HG03159 (cell line): ENCODE measurements around the gene CAMTA1.

Experiments
- ATAC-seq: cut with Tn5 transposase; IDR thresholded peaks from one replicate; pipeline ENCODE4 v1.9.1; 2021; ENCODE audit warnings: mild to moderate bottlenecking, moderate library complexity; ENCODE audit not compliant: unreplicated experiment

The CAMTA1 gene

GRCh38 chr1:7015022-7015421 lies 229.8 kb downstream of the CAMTA1 start:
- ATAC-seq = no peak

- ATAC-seq = no peak
Observed at GRCh38 chr1:7018351-7018750, 233.1 kb downstream of the CAMTA1 start.

- no peak for ATAC-seq
Observed at GRCh38 chr1:7018826-7019225, 233.6 kb downstream of the CAMTA1 start.

- no peak for ATAC-seq
Observed at GRCh38 chr1:7019510-7019909, 234.3 kb downstream of the CAMTA1 start.

GRCh38 chr1:7022058-7022457 lies 236.8 kb downstream of the CAMTA1 start:
- ATAC-seq = no peak

- ATAC-seq = no peak
Observed at GRCh38 chr1:7025013-7025412, 239.8 kb downstream of the CAMTA1 start.

- ATAC-seq = no peak
Observed at GRCh38 chr1:7026169-7026568, 240.9 kb downstream of the CAMTA1 start.

- ATAC-seq = no peak
Observed at GRCh38 chr1:7032992-7033391, 247.7 kb downstream of the CAMTA1 start.

GRCh38 chr1:7036386-7036785 lies 251.1 kb downstream of the CAMTA1 start:
- ATAC-seq = no peak

GRCh38 chr1:7039590-7040220 lies 254.5 kb downstream of the CAMTA1 start:
- no peak for ATAC-seq

- no peak for ATAC-seq
Observed at GRCh38 chr1:7040969-7041695, 255.9 kb downstream of the CAMTA1 start.

GRCh38 chr1:7042322-7043190 lies 257.3 kb downstream of the CAMTA1 start:
- ATAC-seq = no peak

- no peak for ATAC-seq
Observed at GRCh38 chr1:7043191-7043549, 257.9 kb downstream of the CAMTA1 start.

GRCh38 chr1:7043719-7044535 lies 258.7 kb downstream of the CAMTA1 start:
- ATAC-seq = no peak

- no peak for ATAC-seq
Observed at GRCh38 chr1:7045897-7046296, 260.6 kb downstream of the CAMTA1 start.

GRCh38 chr1:7046314-7046713 lies 261.1 kb downstream of the CAMTA1 start:
- no peak for ATAC-seq

- no peak for ATAC-seq
Observed at GRCh38 chr1:7046891-7047290, 261.6 kb downstream of the CAMTA1 start.

- no peak for ATAC-seq
Observed at GRCh38 chr1:7047866-7048265, 262.6 kb downstream of the CAMTA1 start.

- no peak for ATAC-seq
Observed at GRCh38 chr1:7048395-7048794, 263.1 kb downstream of the CAMTA1 start.

GRCh38 chr1:7049913-7050625 lies 264.8 kb downstream of the CAMTA1 start:
- ATAC-seq = no peak
